Ectodermal cell (in vitro differentiated cells): Measurements from ENCODE around the gene ZWILCH.
"Not testable (repeated sequence)": the region's sequence is repeated elsewhere in the genome, so short reads cannot be mapped to it uniquely, and the experiment has no call there.

Experiments used
- H3K27ac ChIP-seq: 2 replicates; pipeline ENCODE4 v1.7.0; 2013; ENCODE audit warnings: mild to moderate bottlenecking, low read depth, low read length; ENCODE audit not compliant: insufficient read depth, poor library complexity, severe bottlenecking
- H3K27me3 ChIP-seq: 2 replicates; pipeline ENCODE4 v1.7.0; 2013; ENCODE audit warnings: mild to moderate bottlenecking, low read length; ENCODE audit not compliant: insufficient read depth, control insufficient read depth, poor library complexity, severe bottlenecking
- H3K36me3 ChIP-seq: one replicate; pipeline ENCODE4 v1.7.0; 2013; ENCODE audit warnings: low read length; ENCODE audit not compliant: control insufficient read depth, insufficient read depth
- H3K4me1 ChIP-seq: one replicate; pipeline ENCODE4 v1.7.0; 2013; ENCODE audit warnings: low read length; ENCODE audit not compliant: control insufficient read depth, insufficient read depth
- H3K4me3 ChIP-seq: 2 replicates; pipeline ENCODE4 v1.7.0; 2013; ENCODE audit warnings: low read depth, low read length, control low read depth; ENCODE audit not compliant: insufficient read depth
- H3K9me3 ChIP-seq: 2 replicates; pipeline ENCODE4 v1.7.0; 2013; ENCODE audit warnings: mild to moderate bottlenecking, low read length, moderate library complexity; ENCODE audit not compliant: control insufficient read depth
- WGBS, 2 experiments: methylation state at CpG; one replicate each; pipeline ENCODE4 v1.1.7; 2013; ENCODE audit warnings: missing lambda C conversion rate in 2 of 2; 5-methylcytosine and 5-hydroxymethylcytosine counted together

ZWILCH gene

GRCh38 chr15:66502491-66502890, 2.6 kb upstream of the ZWILCH start:
- Histone ChIP-seq H3K4me3 (peak overlapping the region; percentile 81), H3K9me3 (no peaks in the 10 kb centered on the region), H3K4me1 (peaks cover 12% of the 10 kb centered on the region), H3K27me3 (no peaks in the 10 kb centered on the region), H3K27ac (no peak overlapping the region), H3K36me3 (peaks cover 43% of the 10 kb centered on the region)
- 92 to 93% methylated on average over 10 of the region's 10 CpGs for WGBS, 2 experiments

DNA sequence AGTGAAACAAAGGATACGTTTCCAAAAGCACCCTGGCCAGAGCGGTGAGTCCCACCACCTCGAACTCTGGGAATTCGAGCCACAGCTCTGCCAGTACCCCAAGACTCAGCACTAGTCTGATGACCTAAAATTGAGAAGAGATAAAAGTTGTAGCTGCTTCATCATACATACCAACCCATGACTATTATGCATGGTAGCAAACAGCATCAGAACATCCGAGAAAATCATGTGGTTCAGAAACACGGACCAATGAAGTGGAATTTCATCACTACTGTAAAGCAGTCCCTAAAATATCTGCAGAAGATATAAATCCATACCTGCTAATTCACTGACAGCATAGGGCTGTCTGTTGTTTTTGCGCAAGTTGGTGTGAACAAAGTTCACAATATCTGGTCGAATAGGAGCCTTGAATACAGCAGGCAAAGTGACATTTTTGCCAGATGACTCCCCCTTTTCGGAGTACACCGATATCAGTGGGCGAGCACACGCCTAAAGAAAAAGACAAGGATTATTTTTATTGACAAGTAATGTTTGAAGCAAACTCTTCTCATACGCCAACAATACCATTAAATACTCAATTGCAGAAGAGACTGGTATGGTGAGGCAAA, 2.0 kb upstream of the ZWILCH start:
- Histone ChIP-seq H3K4me1 (peaks cover 12% of the 10 kb centered on the region), H3K4me3 (peak overlapping the region; percentile 81), H3K36me3 (peaks cover 42% of the 10 kb centered on the region)
- H3K27me3 ChIP-seq, H3K9me3 ChIP-seq, H3K27ac ChIP-seq: not testable (repeated sequence)
- WGBS, 2 experiments = 64 to 73% methylated on average over 13 of the region's 13 CpGs

DNA sequence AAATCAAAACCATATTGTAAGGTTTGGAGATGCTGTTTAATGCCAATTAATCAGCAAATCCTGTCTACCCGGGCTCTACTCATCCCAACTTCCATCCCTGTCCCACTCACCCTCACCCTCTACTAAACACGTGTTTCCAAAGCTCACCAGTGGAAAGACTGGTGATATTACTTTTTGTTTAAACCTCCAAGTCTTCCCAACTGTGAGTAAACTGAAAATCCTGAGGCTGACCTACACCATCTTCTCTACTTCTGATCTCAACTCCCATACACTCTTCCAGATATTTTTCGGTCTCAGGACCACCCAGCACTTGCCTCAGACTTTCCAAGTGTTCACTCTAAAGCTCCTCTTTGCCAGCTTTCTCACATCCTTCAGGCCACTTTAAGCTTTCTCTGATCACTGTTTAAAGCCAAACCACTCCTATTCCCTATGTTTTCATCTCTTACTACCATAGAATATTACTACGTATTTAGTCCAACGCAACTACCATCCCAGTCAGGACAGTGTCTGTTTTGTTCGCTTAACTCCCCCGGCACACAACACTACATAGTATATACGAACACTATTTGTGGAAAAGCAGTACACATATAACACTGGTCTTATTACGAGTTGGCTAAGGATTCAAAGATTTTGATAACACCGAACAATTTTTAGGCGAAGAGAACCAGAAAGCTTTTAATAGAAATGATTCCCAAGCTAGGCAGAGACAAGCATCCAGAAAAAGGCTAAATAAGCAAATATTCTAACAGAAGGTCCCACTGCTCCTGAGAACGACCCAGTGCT, 1.2 kb upstream of the ZWILCH start:
- no peak overlapping the region for H3K27ac ChIP-seq

DNA sequence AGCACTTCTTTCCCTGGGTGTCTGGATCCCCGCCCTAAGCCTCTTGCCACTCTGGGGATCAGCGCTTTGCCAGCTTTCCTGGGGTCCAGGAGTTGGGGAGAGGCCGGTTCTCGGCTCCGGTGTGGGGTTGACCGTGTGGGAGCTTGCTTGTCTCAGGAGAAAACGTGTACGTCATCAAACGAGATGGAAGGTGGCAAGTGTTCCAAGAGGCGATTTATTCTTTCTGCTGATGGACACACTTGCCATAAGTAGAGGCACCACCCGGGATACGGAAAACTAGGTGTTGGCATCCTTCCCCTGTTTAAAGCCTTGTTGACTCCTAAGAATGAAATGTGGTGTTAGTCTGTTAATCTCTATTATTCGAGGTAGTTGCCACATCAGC, 295 bp downstream of the ZWILCH start:
- Histone ChIP-seq H3K27ac (peak overlapping the region; percentile 47), H3K36me3 (peaks cover 20% of the 10 kb centered on the region), H3K9me3 (no peaks in the 10 kb centered on the region), H3K4me1 (peaks cover 12% of the 10 kb centered on the region), H3K4me3 (peak overlapping the region; percentile 81), H3K27me3 (no peaks in the 10 kb centered on the region)
- 1% methylated on average over 13 of the region's 13 CpGs for WGBS, 2 experiments

More for the DNA sequence above, 1.2 kb upstream of the ZWILCH start:
- Histone ChIP-seq H3K9me3 (no peaks in the 10 kb centered on the region), H3K27me3 (no peaks in the 10 kb centered on the region), H3K4me3 (peak overlapping the region; percentile 81), H3K36me3 (peaks cover 34% of the 10 kb centered on the region), H3K4me1 (peaks cover 12% of the 10 kb centered on the region)
- 1 to 2% methylated on average over 12 of the region's 12 CpGs for WGBS, 2 experiments

GRCh38 chr15:66505818-66506217, 692 bp downstream of the ZWILCH start:
- H3K36me3 ChIP-seq = peaks cover 16% of the 10 kb centered on the region
- peaks cover 12% of the 10 kb centered on the region for H3K4me1 ChIP-seq
- no peaks in the 10 kb centered on the region for H3K27me3 ChIP-seq
- H3K4me3 ChIP-seq = peak overlapping the region; percentile 81
- no peak overlapping the region for H3K27ac ChIP-seq
- no peaks in the 10 kb centered on the region for H3K9me3 ChIP-seq
- WGBS, 2 experiments = 69 to 77% methylated on average over 4 of the region's 4 CpGs

DNA sequence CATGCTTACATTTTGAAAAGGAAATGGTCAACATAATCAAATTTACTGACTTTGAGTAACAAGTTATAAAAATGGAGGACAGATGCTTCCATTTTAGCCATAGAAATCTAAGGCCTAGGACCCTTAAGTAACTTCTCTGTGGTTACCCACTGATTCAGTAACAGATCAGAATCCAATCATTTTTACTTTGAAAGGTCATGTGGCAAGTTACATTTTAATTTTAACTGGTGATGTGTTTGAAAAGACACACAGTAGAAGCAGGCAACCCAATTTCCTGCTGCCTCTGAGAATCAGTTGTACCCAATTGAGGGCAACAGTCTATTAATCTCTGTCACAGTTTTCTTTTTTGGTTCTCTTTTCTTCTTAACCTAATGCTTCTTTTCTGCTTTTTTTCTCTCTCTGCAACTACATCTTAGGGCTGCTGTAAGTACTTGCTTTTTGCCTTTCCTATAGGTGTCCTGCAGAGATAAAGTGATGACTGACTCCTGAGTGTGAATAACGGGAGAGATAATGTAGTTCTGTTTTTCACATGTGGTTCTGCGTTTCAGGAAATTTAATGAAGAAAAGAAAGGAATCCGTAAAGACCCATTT, 3.3 kb downstream of the ZWILCH start:
- Histone ChIP-seq H3K9me3 (no peaks in the 10 kb centered on the region), H3K27ac (no peak overlapping the region), H3K36me3 (no peaks in the 10 kb centered on the region), H3K27me3 (no peaks in the 10 kb centered on the region), H3K4me3 (no peak overlapping the region), H3K4me1 (peaks cover 2% of the 10 kb centered on the region)
- whole genome bisulfite sequencing, 2 experiments = 98% methylated on average over 2 to 3 of the region's 3 CpGs

GRCh38 chr15:66514586-66514985, 9.5 kb downstream of the ZWILCH start:
- H3K27ac ChIP-seq = no peak overlapping the region
- peaks cover 6% of the 10 kb centered on the region for H3K36me3 ChIP-seq
- H3K4me1 ChIP-seq = no peaks in the 10 kb centered on the region
- 94% methylated on average over 3 of the region's 3 CpGs for WGBS, 2 experiments
- H3K27me3 ChIP-seq = no peaks in the 10 kb centered on the region
- H3K9me3 ChIP-seq = no peaks in the 10 kb centered on the region
- H3K4me3 ChIP-seq = no peak overlapping the region

GRCh38 chr15:66515901-66516322, 10.8 kb downstream of the ZWILCH start:
- Histone ChIP-seq H3K9me3 (no peaks in the 10 kb centered on the region), H3K36me3 (peaks cover 10% of the 10 kb centered on the region), H3K27ac (no peak overlapping the region), H3K4me3 (no peak overlapping the region), H3K4me1 (no peaks in the 10 kb centered on the region), H3K27me3 (no peaks in the 10 kb centered on the region)
- 92% methylated on average over 2 of the region's 2 CpGs for WGBS, 2 experiments

DNA sequence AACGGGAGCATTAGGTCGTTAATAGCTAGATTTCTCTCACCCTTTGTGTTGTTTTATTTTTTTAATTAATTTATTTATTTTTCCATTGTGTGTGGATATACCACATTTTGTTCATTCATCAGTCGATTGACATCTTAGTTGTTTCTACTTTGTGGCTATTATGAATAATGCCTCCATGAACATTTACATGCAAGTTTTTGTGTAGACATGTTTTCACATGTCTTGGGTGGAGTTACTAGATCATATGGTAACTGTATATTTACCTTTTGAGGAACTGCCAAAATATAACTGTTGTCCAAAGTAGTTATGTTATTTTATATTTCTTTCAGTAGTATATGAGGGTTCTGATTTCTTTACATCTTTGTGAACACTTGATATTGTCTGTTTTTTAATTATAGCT, 18.8 kb downstream of the ZWILCH start:
- 90% methylated on average over 3 of the region's 3 CpGs; no CpG with 5 or more reads in 1 of the 2 experiments for WGBS, 2 experiments
- Histone ChIP-seq H3K4me1 (no peaks in the 10 kb centered on the region), H3K9me3 (no peaks in the 10 kb centered on the region), H3K36me3 (peaks cover 8% of the 10 kb centered on the region), H3K4me3 (no peak overlapping the region), H3K27me3 (no peaks in the 10 kb centered on the region), H3K27ac (no peak overlapping the region)

- Histone ChIP-seq H3K4me3 (no peak overlapping the region), H3K27ac (no peak overlapping the region), H3K9me3 (no peaks in the 10 kb centered on the region), H3K36me3 (peaks cover 7% of the 10 kb centered on the region), H3K27me3 (no peaks in the 10 kb centered on the region), H3K4me1 (no peaks in the 10 kb centered on the region)
- 91% methylated on average over 4 of the region's 4 CpGs for WGBS, 2 experiments
Measured at GRCh38 chr15:66524838-66525237, 19.7 kb downstream of the ZWILCH start.
